K562 (cell line): ENCODE data around the gene MDFIC. TPM values are rescaled to one million over a fixed set of nuclear protein-coding genes. Genes with fewer than 3 reads are reported as not detected.

ENCODE experiments used
- ATAC-seq: fragments of 200-7000 bp; cut with Tn5 transposase; 3 replicates; pipeline ENCODE4 v1.9.1; 2020; ENCODE audit warnings: moderate library complexity
- BruUV-seq: library from RNA; stranded (reverse); fragments of 400-500 nt; replicated peaks from 2 replicates; lab custom pipeline; 2021; lab: Mats Ljungman, UMichigan
- CTCF ChIA-PET: fragments of 300-600 bp; formaldehyde crosslinking; extraction: SDS; loops from one replicate; lab custom pipeline; 2021; ENCODE audit warnings: low intra/inter-chr PET ratio; lab: Yijun Ruan, JAX
- POLR2A ChIA-PET: fragments of 300-600, 350-650 bp; sonication (Branson Sonifier 250); formaldehyde crosslinking; extraction: SDS; loops from one replicate; lab custom pipeline; 2021; ENCODE audit warnings: antibody characterized with exemption, inconsistent platforms; lab: Yijun Ruan, JAX
- DNase-seq, 4 experiments: peaks; one replicate each; pipeline versions ENCODE4 v3.0.0 to v3.0.0-alpha.2; 2011 to 2018; ENCODE audit warnings: low spot score in 3 of 4, mixed read lengths in 3 of 4; ENCODE audit errors: extremely low read depth in 1 of 4
- FAIRE-seq: peaks from 2 replicates; lab custom pipeline; 2011; peaks lifted over from hg19 to GRCh38; lab: Jason Lieb, UNC
- H2AFZ ChIP-seq: 2 replicates; pipeline ENCODE4 v1.6.0; 2011; ENCODE audit warnings: low read depth, low read length, control low read depth, inconsistent platforms
- H3K27ac ChIP-seq: fragments of 200-600 bp; 3 replicates; pipeline ENCODE4 v1.8.0; 2011; ENCODE audit warnings: low read depth, mild to moderate bottlenecking, control low read depth, inconsistent platforms, low read length, moderate library complexity, mixed read lengths; ENCODE audit errors: extremely low read depth
- H3K27me3 ChIP-seq, 2 experiments: fragments of 300-600 bp in 1 of 2; 2 replicates in 1 of 2; 3 replicates in 1 of 2; pipeline versions ENCODE4 v1.6.0 to v1.8.0; 2011; ENCODE audit warnings: inconsistent platforms in 2 of 2, low read length in 2 of 2, mild to moderate bottlenecking in 1 of 2, mixed read lengths in 1 of 2, moderate library complexity in 1 of 2; ENCODE audit not compliant: control insufficient read depth in 2 of 2, insufficient read depth in 2 of 2
- H3K36me3 ChIP-seq: fragments of 300-600 bp; 3 replicates; pipeline ENCODE4 v1.8.0; 2011; ENCODE audit warnings: mild to moderate bottlenecking, low read length, inconsistent platforms; ENCODE audit not compliant: control insufficient read depth, insufficient read depth
- H3K4me1 ChIP-seq, 2 experiments: fragments of 200-600 bp in 1 of 2; replicated peaks in 1 of 2; 2 replicates in 1 of 2; 3 replicates in 1 of 2; pipeline versions ENCODE4 v1.5.1 to v1.8.0; 2011; ENCODE audit warnings: inconsistent platforms in 2 of 2, low read length in 2 of 2, mild to moderate bottlenecking in 1 of 2, mixed read lengths in 1 of 2, moderate library complexity in 1 of 2; ENCODE audit not compliant: control insufficient read depth in 2 of 2, insufficient read depth in 2 of 2
- H3K4me2 ChIP-seq: 2 replicates; pipeline ENCODE4 v1.6.1; 2011; ENCODE audit warnings: low read length, control low read depth, inconsistent platforms, mixed read lengths; ENCODE audit not compliant: insufficient read depth
- H3K4me3 ChIP-seq: fragments of 200-600 bp; sonication (generic), shearing (Covaris generic); 2 replicates; pipeline ENCODE4 v1.5.1; 2016; ENCODE audit warnings: control low read depth, inconsistent platforms
- H3K79me2 ChIP-seq: fragments of 200-600 bp; 3 replicates; pipeline ENCODE4 v1.8.0; 2011; ENCODE audit warnings: low read length, inconsistent platforms; ENCODE audit not compliant: control insufficient read depth, insufficient read depth
- H3K9ac ChIP-seq, 2 experiments: 2 replicates each; pipeline versions ENCODE4 v1.6.0 to v1.6.1; 2011; ENCODE audit warnings: low read depth in 2 of 2, low read length in 2 of 2, control low read depth in 1 of 2, inconsistent platforms in 1 of 2, mild to moderate bottlenecking in 1 of 2, mixed read lengths in 1 of 2; ENCODE audit not compliant: insufficient read depth in 1 of 2
- H3K9me1 ChIP-seq: one replicate; pipeline ENCODE4 v1.6.0; 2011; ENCODE audit warnings: inconsistent platforms, mild to moderate bottlenecking, low read length, moderate library complexity; ENCODE audit not compliant: control insufficient read depth, insufficient read depth
- H3K9me3 ChIP-seq: replicated peaks from 2 replicates; pipeline ENCODE4 v1.5.1; 2011; ENCODE audit warnings: low read depth, low read length, inconsistent platforms; ENCODE audit not compliant: control insufficient read depth, insufficient read depth
- H4K20me1 ChIP-seq: replicated peaks from 2 replicates; pipeline ENCODE4 v1.6.1; 2011; ENCODE audit warnings: low read length, inconsistent platforms, mixed read lengths; ENCODE audit not compliant: control insufficient read depth, insufficient read depth
- BRF1 ChIP-seq: IDR thresholded peaks from 3 replicates; pipeline ENCODE4 v1.6.1; 2011; ENCODE audit warnings: borderline replicate concordance, mild to moderate bottlenecking; ENCODE audit not compliant: insufficient read length; ENCODE audit errors: extremely low read depth
- CEBPG ChIP-seq, 3 experiments: fragments of 200-800 bp in 1 of 3; sonication (Bioruptor generic) in 1 of 3; sonication (generic) in 1 of 3; formaldehyde crosslinking in 1 of 3; IDR thresholded peaks in 2 of 3; conservative IDR thresholded peaks in 1 of 3; 2 replicates each; pipeline versions ENCODE4 v1.6.1 to v1.8.0; 2016 to 2022; ENCODE audit warnings: missing compliant biosample characterization in 2 of 3, missing genetic modification characterization in 2 of 3, mild to moderate bottlenecking in 1 of 3, missing genetic modification reagents in 1 of 3
- CHD2 ChIP-seq: IDR thresholded peaks from 2 replicates; pipeline ENCODE4 v1.6.1; 2011; ENCODE audit warnings: low read depth, low read length
- JUND ChIP-seq, 2 experiments: IDR thresholded peaks; 2 replicates in 1 of 2; 3 replicates in 1 of 2; pipeline ENCODE4 v1.6.1; 2011; ENCODE audit warnings: borderline replicate concordance in 2 of 2, low read depth in 2 of 2, low read length in 2 of 2, improper control_type of control experiment in 1 of 2, missing biosample characterization in 1 of 2, missing genetic modification characterization in 1 of 2, missing genetic modification reagents in 1 of 2
- PHF8 ChIP-seq: fragments of 200-600 bp; sonication (generic); IDR thresholded peaks from 2 replicates; pipeline ENCODE4 v1.6.1; 2012; ENCODE audit warnings: mixed run types, mild to moderate bottlenecking, inconsistent platforms, low read length, moderate library complexity, borderline replicate concordance
- PML ChIP-seq: IDR thresholded peaks from 2 replicates; pipeline ENCODE4 v1.6.1; 2012; ENCODE audit warnings: low read length, inconsistent platforms
- PRMT5 ChIP-seq: sonication (generic); formaldehyde crosslinking; IDR thresholded peaks from 2 replicates; pipeline ENCODE4 v1.5.0; 2020; ENCODE audit warnings: missing genetic modification reagents
- RFX1 ChIP-seq: fragments of 450-650 bp; IDR thresholded peaks from 2 replicates; pipeline ENCODE4 v1.6.1; 2016; ENCODE audit warnings: mild to moderate bottlenecking, moderate library complexity
- SUPT5H ChIP-seq: fragments of 450-650 bp; IDR thresholded peaks from 2 replicates; pipeline ENCODE4 v1.6.1; 2016
- TAF9B ChIP-seq: fragments of 450-650 bp; IDR thresholded peaks from 2 replicates; pipeline ENCODE4 v1.6.1; 2018; ENCODE audit warnings: mild to moderate bottlenecking; ENCODE audit not compliant: partially characterized antibody
- ZKSCAN3 ChIP-seq: fragments of 250-450 bp; sonication (Bioruptor Pico); IDR thresholded peaks from 2 replicates; pipeline ENCODE4 v1.4.0; 2020
- ZNF551 ChIP-seq: fragments of 250-450 bp; sonication (Bioruptor Pico); IDR thresholded peaks from 2 replicates; pipeline ENCODE4 v1.5.0; 2021; ENCODE audit warnings: mild to moderate bottlenecking, moderate library complexity
- WGBS: fragments of 100-300 bp; shearing (Covaris generic); methylation state at CpG from one replicate; pipeline ENCODE4 v1.1.6; 2016; ENCODE audit warnings: low coverage, mixed read lengths; ENCODE audit not compliant: insufficient coverage; ENCODE audit errors: missing lambda C conversion rate; 5-methylcytosine and 5-hydroxymethylcytosine counted together
- in situ Hi-C: fragments of 300-500 bp; cut with MboI; formaldehyde crosslinking; loops from 4 replicates; pipeline ENCODE4 v1.15.0; 2018; ENCODE audit warnings: inconsistent platforms, mixed read lengths
- intact Hi-C: fragments of 100-400 bp; cut with micrococcal nuclease; formaldehyde crosslinking; loops from 2 replicates; pipeline ENCODE4 v1.14.2; 2022
- polyA plus RNA-seq, 8 experiments: library from polyadenylated mRNA; depleted of rRNA in 4 of 8; stranded (reverse) in 5 of 8; unstranded in 3 of 8; fragments of >200 nt; fragmentation: Nextera tagmentation in 2 of 8; fragmentation: Illumina TruSeq in 1 of 8; extraction: Ambion mirVana in 2 of 8; extraction: Trizol in 1 of 8; gene quantifications; 2 replicates each; pipeline versions ENCODE4 v1.2.1 to v1.2.3, GENCODE V29; 2011 to 2014; ENCODE audit warnings: inconsistent platforms in 1 of 8, missing spikeins in 1 of 8
- total RNA-seq, 7 experiments: library from RNA; depleted of rRNA in 6 of 7; stranded (reverse); fragments of >200 nt in 6 of 7; fragmentation: Illumina TruSeq in 2 of 7; extraction: Trizol in 2 of 7; gene quantifications; 2 replicates each; pipeline versions ENCODE4 v1.2.1 to v1.2.3, GENCODE V29; 2011 to 2021; ENCODE audit warnings: low replicate concordance in 1 of 7
- TF ChIP-seq, protein P1 (sequence below): fragments of 150-350 bp; IDR thresholded peaks from 2 replicates; pipeline ENCODE4 v1.6.1; 2014; ENCODE audit warnings: low read depth, mild to moderate bottlenecking, low read length, borderline replicate concordance

MDFIC gene
- total and polyA plus RNA-seq, 9 of the 15 experiments (the other 6 are each of a cell fraction or from before 2014, with no cell fraction given): 0.13 to 0.24 TPM; not detected in 7

DNA sequence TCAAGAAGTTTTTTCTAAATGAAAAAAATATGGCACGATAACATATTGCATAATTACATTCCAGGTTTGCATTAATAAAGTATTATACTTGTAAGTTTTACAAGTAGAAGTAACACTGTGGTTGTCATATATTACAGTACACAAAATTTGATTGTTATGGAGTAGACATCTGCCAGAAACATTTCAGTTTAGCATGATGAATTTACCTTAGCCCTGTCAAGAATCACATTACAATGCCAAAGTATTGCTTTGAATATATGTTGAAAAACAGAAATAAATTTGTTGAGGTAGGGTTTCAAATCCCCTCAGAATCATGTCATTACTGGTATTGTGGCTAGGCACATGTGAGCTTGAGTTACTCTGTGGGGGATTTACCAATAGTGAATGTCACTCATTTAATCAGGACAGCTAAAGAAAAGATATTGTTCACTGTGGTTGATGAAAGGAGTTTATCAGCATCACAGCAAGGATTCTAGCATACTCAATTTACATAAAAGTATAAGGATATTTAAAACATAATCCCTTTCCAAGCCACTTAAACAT is 112.1 kb downstream of the MDFIC start:
- POLR2A ChIA-PET: no interaction called here

DNA sequence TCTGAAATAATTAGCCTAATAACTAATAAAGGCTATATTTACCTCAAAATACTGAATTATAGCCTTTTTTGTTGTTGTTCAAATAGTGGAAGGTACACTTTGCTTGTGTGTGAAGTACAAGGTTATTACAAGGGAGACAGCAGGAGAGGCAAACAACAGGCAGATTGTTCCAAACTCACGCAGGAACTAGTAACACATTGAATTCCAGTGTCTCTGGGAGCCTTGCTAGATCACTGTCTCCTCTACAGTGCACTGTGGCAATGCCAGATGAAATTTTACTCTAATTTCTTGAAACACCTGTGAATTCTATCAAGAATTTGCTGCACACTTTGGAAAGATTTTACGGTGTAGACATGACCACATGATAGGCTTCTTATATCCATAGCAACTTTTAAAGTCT is 112.6 kb downstream of the MDFIC start:
- Histone ChIP-seq H3K4me3 (no peak overlapping the region), H3K9ac (no peak overlapping the region), H2AFZ (no peak overlapping the region), H3K27ac (no peak overlapping the region), H3K9me1 (no peaks in the 10 kb centered on the region), H3K4me2 (no peak overlapping the region), H3K79me2 (no peaks in the 10 kb centered on the region), H3K4me1 (no peaks in the 10 kb centered on the region), H4K20me1 (no peaks in the 10 kb centered on the region), H3K9me3 (0 out of 2 replicates have a peak, but pooled peaks cover 2% of the 10 kb centered on the region), H3K36me3 (no peaks in the 10 kb centered on the region), H3K27me3 (no peaks in the 10 kb centered on the region)
- intact Hi-C loops (no loop called here), in situ Hi-C loops (no loop called here)
- DNase-seq (no peak), ATAC-seq (no peak), FAIRE-seq (no peak)
- POLR2A ChIA-PET: no interaction called here
- CTCF ChIA-PET: no interaction called here
- WGBS: 4% methylated on average over 2 of the region's 2 CpGs
- no TSS peak for BruUV-seq
- TF ChIP-seq ZKSCAN3 (CRISPR knock-in tag): no peak
- TF ChIP-seq CHD2: no peak
- TF ChIP-seq TAF9B: no peak
- no peak for TF ChIP-seq PHF8
- no peak for TF ChIP-seq RFX1
- no peak for TF ChIP-seq PML
- no peak for TF ChIP-seq PRMT5 (CRISPR knock-in tag)
- no peak for TF ChIP-seq ZNF551 (CRISPR knock-in tag)
- no peak for TF ChIP-seq CEBPG (CRISPR knock-in tag; IDR thresholded peaks at IDR 0.05)
- TF ChIP-seq CEBPG (tag; conservative IDR thresholded peaks at IDR 0.05 in 1 of 2, IDR thresholded peaks at IDR 0.05 in 1 of 2): no peak
- TF ChIP-seq SUPT5H: no peak
- TF ChIP-seq JUND (IDR thresholded peaks at IDR 0.05; ENCODE audit: borderline replicate concordance, low read depth, low read length): no peak
- no peak for TF ChIP-seq JUND (tag; IDR thresholded peaks at IDR 0.05; ENCODE audit: borderline replicate concordance, low read depth, low read length)
- TF ChIP-seq, protein P1, sequence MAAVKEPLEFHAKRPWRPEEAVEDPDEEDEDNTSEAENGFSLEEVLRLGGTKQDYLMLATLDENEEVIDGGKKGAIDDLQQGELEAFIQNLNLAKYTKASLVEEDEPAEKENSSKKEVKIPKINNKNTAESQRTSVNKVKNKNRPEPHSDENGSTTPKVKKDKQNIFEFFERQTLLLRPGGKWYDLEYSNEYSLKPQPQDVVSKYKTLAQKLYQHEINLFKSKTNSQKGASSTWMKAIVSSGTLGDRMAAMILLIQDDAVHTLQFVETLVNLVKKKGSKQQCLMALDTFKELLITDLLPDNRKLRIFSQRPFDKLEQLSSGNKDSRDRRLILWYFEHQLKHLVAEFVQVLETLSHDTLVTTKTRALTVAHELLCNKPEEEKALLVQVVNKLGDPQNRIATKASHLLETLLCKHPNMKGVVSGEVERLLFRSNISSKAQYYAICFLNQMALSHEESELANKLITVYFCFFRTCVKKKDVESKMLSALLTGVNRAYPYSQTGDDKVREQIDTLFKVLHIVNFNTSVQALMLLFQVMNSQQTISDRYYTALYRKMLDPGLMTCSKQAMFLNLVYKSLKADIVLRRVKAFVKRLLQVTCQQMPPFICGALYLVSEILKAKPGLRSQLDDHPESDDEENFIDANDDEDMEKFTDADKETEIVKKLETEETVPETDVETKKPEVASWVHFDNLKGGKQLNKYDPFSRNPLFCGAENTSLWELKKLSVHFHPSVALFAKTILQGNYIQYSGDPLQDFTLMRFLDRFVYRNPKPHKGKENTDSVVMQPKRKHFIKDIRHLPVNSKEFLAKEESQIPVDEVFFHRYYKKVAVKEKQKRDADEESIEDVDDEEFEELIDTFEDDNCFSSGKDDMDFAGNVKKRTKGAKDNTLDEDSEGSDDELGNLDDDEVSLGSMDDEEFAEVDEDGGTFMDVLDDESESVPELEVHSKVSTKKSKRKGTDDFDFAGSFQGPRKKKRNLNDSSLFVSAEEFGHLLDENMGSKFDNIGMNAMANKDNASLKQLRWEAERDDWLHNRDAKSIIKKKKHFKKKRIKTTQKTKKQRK: no peak

More for the DNA sequence above, 112.1 kb downstream of the MDFIC start:
- WGBS: 0% methylated on average over 1 of the region's 1 CpG
- Histone ChIP-seq H3K79me2 (no peaks in the 10 kb centered on the region), H3K27ac (no peak overlapping the region), H3K36me3 (no peaks in the 10 kb centered on the region), H3K9me3 (0 out of 2 replicates have a peak, but pooled peaks cover 2% of the 10 kb centered on the region), H3K4me1 (no peaks in the 10 kb centered on the region), H2AFZ (no peak overlapping the region), H4K20me1 (no peaks in the 10 kb centered on the region), H3K9ac (no peak overlapping the region), H3K9me1 (no peaks in the 10 kb centered on the region), H3K4me3 (no peak overlapping the region), H3K27me3 (no peaks in the 10 kb centered on the region), H3K4me2 (no peak overlapping the region)
- in situ Hi-C loops: no loop called here
- no peak for FAIRE-seq
- no peak for TF ChIP-seq CEBPG (CRISPR knock-in tag; IDR thresholded peaks at IDR 0.05)
- 0 out of 4 replicates have a peak, but pooled peaks of 1 of the 2 experiments have one; percentile 20 for TF ChIP-seq CEBPG (tag; conservative IDR thresholded peaks at IDR 0.05 in 1 of 2, IDR thresholded peaks at IDR 0.05 in 1 of 2)
- TF ChIP-seq BRF1: no peak
- no TSS peak for BruUV-seq
- intact Hi-C loops: no loop called here
- DNase-seq: no peak
- no peak for ATAC-seq
- CTCF ChIA-PET: no interaction called here
